SK-N-SH (cell line): Measurements from ENCODE around the gene FAM20A. TPM values are rescaled to one million over a fixed set of nuclear protein-coding genes. Genes with fewer than 3 reads are reported as not detected.

Experiments
- CTCF ChIA-PET: fragments of 300-600, 350-600 bp; formaldehyde crosslinking; extraction: SDS; loops from one replicate; lab custom pipeline; 2021; lab: Yijun Ruan, JAX
- POLR2A ChIA-PET: fragments of 350-600 bp; sonication (Branson Sonifier 250); formaldehyde crosslinking; extraction: SDS; loops from one replicate; lab custom pipeline; 2020; ENCODE audit warnings: antibody characterized with exemption, inconsistent platforms; lab: Yijun Ruan, JAX
- DNase-seq: peaks from one replicate; pipeline ENCODE4 v3.0.0; 2012
- H2AFZ ChIP-seq: fragments of 200-600 bp; sonication (generic); 2 replicates; pipeline ENCODE4 v1.8.1; 2016; ENCODE audit warnings: antibody characterized with exemption, mild to moderate bottlenecking, low read depth
- H3F3A ChIP-seq: fragments of 200-600 bp; sonication (generic); replicated peaks from 2 replicates; pipeline ENCODE3; 2016; ENCODE audit warnings: antibody characterized with exemption, mild to moderate bottlenecking; ENCODE audit not compliant: insufficient read depth
- H3K27ac ChIP-seq, 2 experiments: fragments of 200-500 bp in 1 of 2; fragments of 200-600 bp in 1 of 2; sonication (Bioruptor generic) in 1 of 2; sonication (generic), shearing (Covaris generic) in 1 of 2; 2 replicates each; pipeline versions ENCODE4 v1.5.1 to v1.6.1; 2014 to 2016; ENCODE audit warnings: low read depth in 2 of 2, inconsistent platforms in 1 of 2, low read length in 1 of 2, mild to moderate bottlenecking in 1 of 2, mixed read lengths in 1 of 2
- H3K27me3 ChIP-seq: fragments of 200-600 bp; sonication (generic), shearing (Covaris generic); 2 replicates; pipeline ENCODE4 v1.6.1; 2016; ENCODE audit warnings: mixed run types; ENCODE audit not compliant: insufficient read depth
- H3K36me3 ChIP-seq, 2 experiments: fragments of 200-500 bp in 1 of 2; fragments of 200-600 bp in 1 of 2; sonication (Bioruptor generic) in 1 of 2; sonication (generic) in 1 of 2; replicated peaks in 1 of 2; 2 replicates each; pipeline versions ENCODE3 to v1.5.1; 2014 to 2016; ENCODE audit warnings: low read length in 1 of 2, mild to moderate bottlenecking in 1 of 2; ENCODE audit not compliant: insufficient read depth in 2 of 2, control insufficient read depth in 1 of 2
- H3K4me1 ChIP-seq, 2 experiments: fragments of 200-500 bp in 1 of 2; fragments of 200-600 bp in 1 of 2; sonication (Bioruptor generic) in 1 of 2; sonication (generic), shearing (Covaris generic) in 1 of 2; 2 replicates each; pipeline versions ENCODE4 v1.5.1 to v1.6.1; 2014 to 2016; ENCODE audit warnings: low read depth in 1 of 2, low read length in 1 of 2, mixed run types in 1 of 2; ENCODE audit not compliant: insufficient read depth in 2 of 2, control insufficient read depth in 1 of 2
- H3K4me2 ChIP-seq: fragments of 200-600 bp; sonication (generic), shearing (Covaris generic); 2 replicates; pipeline ENCODE4 v1.6.1; 2017; ENCODE audit warnings: mixed run types
- H3K4me3 ChIP-seq, 2 experiments: fragments of 200-500 bp in 1 of 2; fragments of 200-600 bp in 1 of 2; sonication (Bioruptor generic) in 1 of 2; sonication (generic), shearing (Covaris generic) in 1 of 2; 2 replicates each; pipeline versions ENCODE4 v1.5.1 to v1.8.1; 2014 to 2016; ENCODE audit warnings: low read depth in 2 of 2, inconsistent platforms in 1 of 2, low read length in 1 of 2, mild to moderate bottlenecking in 1 of 2, mixed read lengths in 1 of 2, moderate library complexity in 1 of 2
- H3K79me2 ChIP-seq: fragments of 200-600 bp; sonication (generic); 2 replicates; pipeline ENCODE4 v1.8.1; 2017; ENCODE audit warnings: mild to moderate bottlenecking; ENCODE audit not compliant: insufficient read depth
- H3K9ac ChIP-seq: fragments of 200-600 bp; sonication (generic); 2 replicates; pipeline ENCODE4 v1.6.1; 2017; ENCODE audit warnings: mixed run types
- H3K9me2 ChIP-seq: fragments of 200-600 bp; sonication (generic); 2 replicates; pipeline ENCODE4 v1.6.1; 2017; ENCODE audit warnings: mixed run types
- H3K9me3 ChIP-seq: fragments of 200-600 bp; sonication (generic); 2 replicates; pipeline ENCODE4 v1.6.1; 2017; ENCODE audit warnings: mixed run types, mild to moderate bottlenecking, moderate library complexity
- H4K20me1 ChIP-seq: fragments of 200-600 bp; sonication (generic); 2 replicates; pipeline ENCODE4 v1.6.1; 2017; ENCODE audit warnings: mild to moderate bottlenecking, mixed run types; ENCODE audit not compliant: insufficient read depth
- CHD2 ChIP-seq: fragments of 150-350 bp; IDR thresholded peaks from 2 replicates; pipeline ENCODE4 v1.6.1; 2018; ENCODE audit warnings: low read length; ENCODE audit not compliant: partially characterized antibody
- EP300 ChIP-seq, 2 experiments: IDR thresholded peaks; 2 replicates each; pipeline versions ENCODE4 v1.4.0 to v1.6.1; 2012; ENCODE audit warnings: borderline replicate concordance in 1 of 2, low read depth in 1 of 2, low read length in 1 of 2
- EZH2phosphoT487 ChIP-seq: fragments of 200-600 bp; sonication (generic); IDR thresholded peaks from 2 replicates; pipeline ENCODE4 v1.6.1; 2017; ENCODE audit warnings: low read depth, mixed run types, mild to moderate bottlenecking, antibody characterized with exemption, moderate library complexity, borderline replicate concordance
- FOXJ3 ChIP-seq: sonication (generic); formaldehyde crosslinking; IDR thresholded peaks from 2 replicates; pipeline ENCODE4 v1.5.1; 2020; ENCODE audit warnings: mild to moderate bottlenecking, missing genetic modification reagents
- FOXM1 ChIP-seq: IDR thresholded peaks from 2 replicates; pipeline ENCODE4 v1.4.0; 2012; ENCODE audit warnings: low read depth, mild to moderate bottlenecking
- GABPA ChIP-seq: IDR thresholded peaks from 2 replicates; pipeline ENCODE4 v1.4.0; 2012; ENCODE audit warnings: low read depth, mild to moderate bottlenecking
- GATA2 ChIP-seq: sonication (generic); formaldehyde crosslinking; IDR thresholded peaks from 2 replicates; pipeline ENCODE4 v1.5.0; 2020; ENCODE audit warnings: mild to moderate bottlenecking, missing genetic modification reagents
- MAX ChIP-seq: IDR thresholded peaks from 2 replicates; pipeline ENCODE4 v1.4.0; 2012; ENCODE audit warnings: low read depth
- MXI1 ChIP-seq: IDR thresholded peaks from 2 replicates; pipeline ENCODE4 v1.6.1; 2012; ENCODE audit warnings: mild to moderate bottlenecking, low read depth, low read length, improper control_type of control experiment
- NRF1 ChIP-seq: IDR thresholded peaks from 2 replicates; pipeline ENCODE4 v1.6.1; 2012; ENCODE audit warnings: low read depth, mild to moderate bottlenecking, low read length
- PBX3 ChIP-seq: IDR thresholded peaks from 2 replicates; pipeline ENCODE4; 2012
- POLR2AphosphoS5 ChIP-seq: IDR thresholded peaks from 2 replicates; pipeline ENCODE4 v1.6.1; 2012; ENCODE audit warnings: low read depth, low read length
- RCOR1 ChIP-seq: fragments of 150-350 bp; IDR thresholded peaks from 2 replicates; pipeline ENCODE4 v1.6.1; 2017; ENCODE audit warnings: antibody characterized with exemption, low read length
- RXRA ChIP-seq: IDR thresholded peaks from 2 replicates; pipeline ENCODE4 v1.4.0; 2012; ENCODE audit warnings: low read depth, mild to moderate bottlenecking, borderline replicate concordance
- TAF1 ChIP-seq: IDR thresholded peaks from 2 replicates; pipeline ENCODE4 v1.6.1; 2012; ENCODE audit warnings: low read depth, mild to moderate bottlenecking, low read length, moderate library complexity, borderline replicate concordance
- TEAD4 ChIP-seq: IDR thresholded peaks from 2 replicates; pipeline ENCODE4 v1.4.0; 2012; ENCODE audit warnings: mild to moderate bottlenecking, borderline replicate concordance; ENCODE audit not compliant: insufficient read depth
- WGBS: methylation state at CpG from one replicate; pipeline ENCODE4 v1.1.6; 2017; ENCODE audit warnings: low lambda C conversion rate; 5-methylcytosine and 5-hydroxymethylcytosine counted together
- polyA plus RNA-seq, 3 experiments: library from polyadenylated mRNA; depleted of rRNA; stranded (reverse); fragments of >200 nt; gene quantifications; 2 replicates each; pipeline ENCODE4 v1.2.3, GENCODE V29; 2012
- TF ChIP-seq, protein P1 (sequence below): IDR thresholded peaks from 2 replicates; pipeline ENCODE4 v1.6.1; 2012; ENCODE audit warnings: mild to moderate bottlenecking, low read depth, low read length, moderate library complexity
- TF ChIP-seq, protein P2 (sequence below): IDR thresholded peaks from 2 replicates; pipeline ENCODE4 v1.4.0; 2012; ENCODE audit warnings: low read depth, borderline replicate concordance

The FAM20A gene
- polyA plus RNA-seq, 1 of the 3 experiments (the other 2 are of a cell fraction): not detected

GRCh38 chr17:68576811-68577496, 24.2 kb downstream of the FAM20A start:
- DNase-seq: no peak
- no peaks in the 10 kb centered on the region for H3K27me3 ChIP-seq
- no peaks in the 10 kb centered on the region for H3K36me3 ChIP-seq
- no peaks in the 10 kb centered on the region for H3K4me1 ChIP-seq
- H3K27ac ChIP-seq: no peak overlapping the region
- H3K9ac ChIP-seq: no peak overlapping the region
- no peak overlapping the region for H2AFZ ChIP-seq
- POLR2A ChIA-PET: no interaction called here
- no peaks in the 10 kb centered on the region for H3K9me3 ChIP-seq
- no peak overlapping the region for H3K4me3 ChIP-seq
- no peaks in the 10 kb centered on the region for H3K79me2 ChIP-seq
- no peak overlapping the region for H3K4me2 ChIP-seq
- WGBS: 19% methylated on average over 8 of the region's 8 CpGs
- H4K20me1 ChIP-seq: no peaks in the 10 kb centered on the region
- CTCF ChIA-PET: interaction anchor here (0.7 to 2.1 kb wide), 5 partner anchors 8 to 1940 kb away, joined by 3 to 6 read pairs (median 3); no protein-coding TSS in a partner anchor
- TF ChIP-seq GABPA: no peak
- no peaks in the 10 kb centered on the region for H3K9me2 ChIP-seq
- no peaks in the 10 kb centered on the region for H3F3A ChIP-seq

GRCh38 chr17:68576137-68576536, 25.0 kb downstream of the FAM20A start:
- H3K9me2 ChIP-seq: no peaks in the 10 kb centered on the region
- H3K36me3 ChIP-seq: no peaks in the 10 kb centered on the region
- WGBS: 54% methylated on average over 2 of the region's 2 CpGs
- no peaks in the 10 kb centered on the region for H3F3A ChIP-seq
- no peak for DNase-seq
- no peak overlapping the region for H3K4me3 ChIP-seq
- H3K4me1 ChIP-seq: no peaks in the 10 kb centered on the region
- H3K9ac ChIP-seq: no peak overlapping the region
- no peak overlapping the region for H2AFZ ChIP-seq
- no peaks in the 10 kb centered on the region for H3K9me3 ChIP-seq
- H3K27ac ChIP-seq: no peak overlapping the region
- no peak for TF ChIP-seq RXRA
- no peak for TF ChIP-seq EP300 (IDR thresholded peaks at IDR 0.05; ENCODE audit: borderline replicate concordance in 1 of 2, low read depth in 1 of 2, low read length in 1 of 2)
- TF ChIP-seq POLR2AphosphoS5: no peak
- no peak for TF ChIP-seq NRF1
- TF ChIP-seq FOXM1: no peak
- no peak for TF ChIP-seq MXI1
- no peak for TF ChIP-seq FOXJ3 (CRISPR knock-in tag)
- no peak for TF ChIP-seq GATA2
- TF ChIP-seq, protein P1, sequence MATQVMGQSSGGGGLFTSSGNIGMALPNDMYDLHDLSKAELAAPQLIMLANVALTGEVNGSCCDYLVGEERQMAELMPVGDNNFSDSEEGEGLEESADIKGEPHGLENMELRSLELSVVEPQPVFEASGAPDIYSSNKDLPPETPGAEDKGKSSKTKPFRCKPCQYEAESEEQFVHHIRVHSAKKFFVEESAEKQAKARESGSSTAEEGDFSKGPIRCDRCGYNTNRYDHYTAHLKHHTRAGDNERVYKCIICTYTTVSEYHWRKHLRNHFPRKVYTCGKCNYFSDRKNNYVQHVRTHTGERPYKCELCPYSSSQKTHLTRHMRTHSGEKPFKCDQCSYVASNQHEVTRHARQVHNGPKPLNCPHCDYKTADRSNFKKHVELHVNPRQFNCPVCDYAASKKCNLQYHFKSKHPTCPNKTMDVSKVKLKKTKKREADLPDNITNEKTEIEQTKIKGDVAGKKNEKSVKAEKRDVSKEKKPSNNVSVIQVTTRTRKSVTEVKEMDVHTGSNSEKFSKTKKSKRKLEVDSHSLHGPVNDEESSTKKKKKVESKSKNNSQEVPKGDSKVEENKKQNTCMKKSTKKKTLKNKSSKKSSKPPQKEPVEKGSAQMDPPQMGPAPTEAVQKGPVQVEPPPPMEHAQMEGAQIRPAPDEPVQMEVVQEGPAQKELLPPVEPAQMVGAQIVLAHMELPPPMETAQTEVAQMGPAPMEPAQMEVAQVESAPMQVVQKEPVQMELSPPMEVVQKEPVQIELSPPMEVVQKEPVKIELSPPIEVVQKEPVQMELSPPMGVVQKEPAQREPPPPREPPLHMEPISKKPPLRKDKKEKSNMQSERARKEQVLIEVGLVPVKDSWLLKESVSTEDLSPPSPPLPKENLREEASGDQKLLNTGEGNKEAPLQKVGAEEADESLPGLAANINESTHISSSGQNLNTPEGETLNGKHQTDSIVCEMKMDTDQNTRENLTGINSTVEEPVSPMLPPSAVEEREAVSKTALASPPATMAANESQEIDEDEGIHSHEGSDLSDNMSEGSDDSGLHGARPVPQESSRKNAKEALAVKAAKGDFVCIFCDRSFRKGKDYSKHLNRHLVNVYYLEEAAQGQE: no peak
- TF ChIP-seq TEAD4: no peak
- TF ChIP-seq EZH2phosphoT487: no peak
- TF ChIP-seq CHD2: no peak
- TF ChIP-seq MAX: no peak
- TF ChIP-seq TAF1: no peak
- TF ChIP-seq, protein P2, sequence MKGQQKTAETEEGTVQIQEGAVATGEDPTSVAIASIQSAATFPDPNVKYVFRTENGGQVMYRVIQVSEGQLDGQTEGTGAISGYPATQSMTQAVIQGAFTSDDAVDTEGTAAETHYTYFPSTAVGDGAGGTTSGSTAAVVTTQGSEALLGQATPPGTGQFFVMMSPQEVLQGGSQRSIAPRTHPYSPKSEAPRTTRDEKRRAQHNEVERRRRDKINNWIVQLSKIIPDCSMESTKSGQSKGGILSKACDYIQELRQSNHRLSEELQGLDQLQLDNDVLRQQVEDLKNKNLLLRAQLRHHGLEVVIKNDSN: no peak
- TF ChIP-seq RCOR1: no peak
- TF ChIP-seq PBX3: no peak
- H3K79me2 ChIP-seq: no peaks in the 10 kb centered on the region
- POLR2A ChIA-PET: no interaction called here
- CTCF ChIA-PET: interaction anchor here (1.0 to 2.1 kb wide), 3 partner anchors 7 to 38 kb away, joined by 3 to 6 read pairs (median 4); no protein-coding TSS in a partner anchor
- no peaks in the 10 kb centered on the region for H4K20me1 ChIP-seq
- no peaks in the 10 kb centered on the region for H3K27me3 ChIP-seq
- H3K4me2 ChIP-seq: no peak overlapping the region
